H7 (cell line): ENCODE measurements around the gene CNTNAP5. TPM values are rescaled to one million over a fixed set of nuclear protein-coding genes. Genes with fewer than 3 reads are reported as not detected.

ENCODE experiments used
- DNase-seq: peaks from one replicate; pipeline ENCODE4 v3.0.0; 2012
- H3K27me3 ChIP-seq: 2 replicates; pipeline ENCODE4 v1.6.0; 2011; ENCODE audit warnings: mild to moderate bottlenecking, low read length; ENCODE audit not compliant: control insufficient read depth, insufficient read depth
- H3K36me3 ChIP-seq: replicated peaks from 2 replicates; pipeline ENCODE4 v1.5.1; 2011; ENCODE audit warnings: low read length; ENCODE audit not compliant: control insufficient read depth, insufficient read depth
- H3K4me3 ChIP-seq: 2 replicates; pipeline ENCODE4 v1.5.1; 2011; ENCODE audit warnings: low read depth, mild to moderate bottlenecking, control low read depth, low read length, moderate library complexity; ENCODE audit not compliant: insufficient read depth
- total RNA-seq: library from RNA; depleted of rRNA; stranded (reverse); fragments of >200 nt; shearing (Covaris generic); gene quantifications from 2 replicates; pipeline ENCODE4 v1.2.3, GENCODE V29; 2014

Gene CNTNAP5
- total RNA-seq, 1 experiment from 2014 or later, result 0.28 TPM

- H3K4me3 ChIP-seq, result no peak overlapping the region
- no peaks in the 10 kb centered on the region for H3K27me3 ChIP-seq
- DNase-seq, result no peak
- H3K36me3 ChIP-seq, result no peaks in the 10 kb centered on the region
Measured at GRCh38 chr2:124834331-124834730, 809.2 kb downstream of the CNTNAP5 start.

GRCh38 chr2:124835331-124835730 is 810.2 kb downstream of the CNTNAP5 start:
- Histone ChIP-seq H3K27me3 (no peaks in the 10 kb centered on the region), H3K36me3 (no peaks in the 10 kb centered on the region), H3K4me3 (no peak overlapping the region)
- no peak for DNase-seq

GRCh38 chr2:124836416-124836815 is 811.3 kb downstream of the CNTNAP5 start:
- Histone ChIP-seq H3K36me3 (no peaks in the 10 kb centered on the region), H3K27me3 (no peaks in the 10 kb centered on the region), H3K4me3 (no peak overlapping the region)
- DNase-seq, result no peak

GRCh38 chr2:124837496-124837895 is 812.4 kb downstream of the CNTNAP5 start:
- H3K36me3 ChIP-seq, result no peaks in the 10 kb centered on the region
- no peaks in the 10 kb centered on the region for H3K27me3 ChIP-seq
- no peak for DNase-seq
- no peak overlapping the region for H3K4me3 ChIP-seq

GRCh38 chr2:124838406-124838805 is 813.3 kb downstream of the CNTNAP5 start:
- Histone ChIP-seq H3K4me3 (no peak overlapping the region), H3K36me3 (no peaks in the 10 kb centered on the region), H3K27me3 (no peaks in the 10 kb centered on the region)
- DNase-seq, result no peak

- DNase-seq, result no peak
- no peaks in the 10 kb centered on the region for H3K27me3 ChIP-seq
- H3K4me3 ChIP-seq, result no peak overlapping the region
- H3K36me3 ChIP-seq, result no peaks in the 10 kb centered on the region
Measured at GRCh38 chr2:124867247-124867646, 842.2 kb downstream of the CNTNAP5 start.

- no peak for DNase-seq
- Histone ChIP-seq H3K27me3 (no peaks in the 10 kb centered on the region), H3K36me3 (no peaks in the 10 kb centered on the region), H3K4me3 (no peak overlapping the region)
Measured at GRCh38 chr2:124874219-124874618, 849.1 kb downstream of the CNTNAP5 start.

- no peak for DNase-seq
Measured at GRCh38 chr2:124874676-124875075, 849.6 kb downstream of the CNTNAP5 start.

GRCh38 chr2:124875627-124876244 is 850.6 kb downstream of the CNTNAP5 start:
- no peaks in the 10 kb centered on the region for H3K27me3 ChIP-seq
- DNase-seq, result no peak
- no peak overlapping the region for H3K4me3 ChIP-seq
- no peaks in the 10 kb centered on the region for H3K36me3 ChIP-seq

More at GRCh38 chr2:124874676-124875075, 849.6 kb downstream of the CNTNAP5 start:
- Histone ChIP-seq H3K36me3 (no peaks in the 10 kb centered on the region), H3K4me3 (no peak overlapping the region), H3K27me3 (no peaks in the 10 kb centered on the region)

GRCh38 chr2:124877141-124877577 is 852.1 kb downstream of the CNTNAP5 start:
- Histone ChIP-seq H3K4me3 (no peak overlapping the region), H3K27me3 (no peaks in the 10 kb centered on the region), H3K36me3 (no peaks in the 10 kb centered on the region)
- no peak for DNase-seq

GRCh38 chr2:124879640-124880039 is 854.6 kb downstream of the CNTNAP5 start:
- no peak for DNase-seq
- no peaks in the 10 kb centered on the region for H3K27me3 ChIP-seq

GRCh38 chr2:124880995-124881394 is 855.9 kb downstream of the CNTNAP5 start:
- Histone ChIP-seq H3K36me3 (no peaks in the 10 kb centered on the region), H3K4me3 (no peak overlapping the region), H3K27me3 (no peaks in the 10 kb centered on the region)
- no peak for DNase-seq

More at GRCh38 chr2:124879640-124880039, 854.6 kb downstream of the CNTNAP5 start:
- no peaks in the 10 kb centered on the region for H3K36me3 ChIP-seq
- H3K4me3 ChIP-seq, result no peak overlapping the region

GRCh38 chr2:124882423-124882822 is 857.3 kb downstream of the CNTNAP5 start:
- no peaks in the 10 kb centered on the region for H3K27me3 ChIP-seq
- no peak overlapping the region for H3K4me3 ChIP-seq
- no peaks in the 10 kb centered on the region for H3K36me3 ChIP-seq
- DNase-seq, result no peak

GRCh38 chr2:124883595-124883994 is 858.5 kb downstream of the CNTNAP5 start:
- no peak for DNase-seq
- no peaks in the 10 kb centered on the region for H3K36me3 ChIP-seq
- H3K4me3 ChIP-seq, result no peak overlapping the region
- H3K27me3 ChIP-seq, result no peaks in the 10 kb centered on the region

- Histone ChIP-seq H3K36me3 (no peaks in the 10 kb centered on the region), H3K4me3 (no peak overlapping the region), H3K27me3 (no peaks in the 10 kb centered on the region)
- no peak for DNase-seq
Measured at GRCh38 chr2:124884315-124884714, 859.2 kb downstream of the CNTNAP5 start.

- no peaks in the 10 kb centered on the region for H3K36me3 ChIP-seq
- no peak overlapping the region for H3K4me3 ChIP-seq
- no peaks in the 10 kb centered on the region for H3K27me3 ChIP-seq
- DNase-seq, result no peak
Measured at GRCh38 chr2:124886216-124886615, 861.1 kb downstream of the CNTNAP5 start.
